Measurements from ENCODE around the gene KIF27. TPM values are rescaled to one million over a fixed set of nuclear protein-coding genes. Genes with fewer than 3 reads are reported as not detected.
"Not testable (repeated sequence)": the region's sequence is repeated elsewhere in the genome, so short reads cannot be mapped to it uniquely, and the experiment has no call there.

Gene KIF27
- polyA plus RNA-seq, 2 donors: 0.76 to 1.2 TPM

DNA sequence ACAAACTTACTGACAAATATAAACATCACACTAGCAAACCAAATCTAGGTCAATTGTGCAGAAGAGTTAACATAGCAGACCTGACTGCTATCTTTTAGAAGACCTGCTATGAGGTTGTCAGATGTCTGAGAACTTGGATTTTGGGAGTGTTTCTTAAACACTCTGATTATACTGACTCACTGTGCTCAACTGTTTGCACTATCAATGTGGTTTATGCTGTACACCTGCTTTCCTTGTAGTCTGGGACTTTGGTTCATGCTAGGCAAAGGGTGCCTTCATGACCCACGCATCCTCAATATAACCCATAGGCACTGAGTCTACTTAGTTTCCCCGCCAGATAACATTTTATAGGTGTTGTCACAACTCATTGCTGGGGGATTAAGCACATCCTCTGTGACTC, 26.9 kb downstream of the KIF27 start:
- not testable (repeated sequence) for H3K4me3 ChIP-seq (ENCODE audit: low read depth in 1 of 2, low read length in 2 of 2); H3K9me3 ChIP-seq (ENCODE audit: control insufficient read depth in 2 of 2, insufficient read depth in 1 of 2, low read depth in 1 of 2, low read length in 1 of 2); H3K36me3 ChIP-seq (ENCODE audit: control insufficient read depth in 2 of 2, insufficient read depth in 2 of 2, low read length in 1 of 2); H3K4me1 ChIP-seq (ENCODE audit: control insufficient read depth in 2 of 2, insufficient read depth in 2 of 2, low read length in 1 of 2); H3K27ac ChIP-seq (ENCODE audit: low read depth in 2 of 2, low read length in 1 of 2); H3K27me3 ChIP-seq (ENCODE audit: control insufficient read depth in 1 of 2, insufficient read depth in 2 of 2, low read length in 2 of 2)
- WGBS, 2 donors: 85 to 98% methylated on average over 2 of the region's 2 CpGs

DNA sequence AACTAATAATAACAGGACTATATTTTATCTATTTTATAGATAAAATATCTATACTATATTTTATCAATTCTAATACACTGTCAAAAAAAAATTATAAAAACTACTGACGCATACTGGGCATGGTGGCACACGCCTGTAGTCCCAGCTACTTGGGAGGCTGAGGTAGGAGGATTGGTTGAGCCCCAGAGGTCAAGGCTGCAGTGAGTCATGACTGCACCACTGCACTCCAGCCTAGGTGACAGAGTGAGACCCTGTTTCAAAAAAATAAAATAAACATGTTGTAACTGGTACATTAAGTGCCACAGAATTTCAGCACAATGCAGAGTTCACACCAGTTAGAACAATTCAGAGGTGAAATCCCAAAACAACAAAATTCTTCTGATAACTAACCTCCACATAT, 34.7 kb downstream of the KIF27 start:
- not testable (repeated sequence) for H3K36me3 ChIP-seq (ENCODE audit: control insufficient read depth in 2 of 2, insufficient read depth in 2 of 2, low read length in 1 of 2); H3K9me3 ChIP-seq (ENCODE audit: control insufficient read depth in 2 of 2, insufficient read depth in 1 of 2, low read depth in 1 of 2, low read length in 1 of 2)
- WGBS, 2 donors: 97 to 98% methylated on average over 2 of the region's 2 CpGs

DNA sequence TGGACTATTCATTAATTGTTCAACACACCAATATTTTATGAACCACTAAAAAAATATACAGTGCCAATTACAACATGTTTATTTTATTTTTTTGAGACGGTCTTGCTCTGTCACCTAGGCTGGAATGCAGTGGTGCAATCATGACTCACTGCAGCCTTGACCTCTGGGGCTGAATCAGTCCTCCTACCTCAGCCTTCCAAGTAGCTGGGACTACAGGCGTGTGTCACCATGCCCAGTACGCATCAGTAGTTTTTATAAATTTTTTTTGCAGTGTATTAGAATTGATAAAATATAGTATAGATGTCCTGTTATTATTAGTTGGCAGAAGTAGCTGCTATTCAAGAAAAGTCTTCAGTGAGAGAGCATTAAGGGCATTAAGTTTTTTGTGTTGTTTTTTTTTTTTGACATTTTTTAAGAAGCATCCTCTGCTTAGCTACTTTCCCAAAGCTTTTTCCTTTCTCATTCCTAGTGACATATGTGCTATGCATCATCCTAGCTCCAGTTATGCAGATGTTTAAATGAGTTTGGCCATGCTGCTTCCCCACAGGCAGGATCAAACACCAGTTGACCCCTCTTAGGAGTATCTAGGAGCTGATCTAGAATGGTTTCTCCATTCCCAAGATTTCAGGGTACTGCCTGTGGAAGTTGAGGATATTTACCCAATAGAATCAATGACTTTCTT, 35.5 kb downstream of the KIF27 start:
- WGBS, 2 donors: 59 to 65% methylated on average over 3 of the region's 3 CpGs
- H3K4me3 ChIP-seq (ENCODE audit: low read depth in 1 of 2, low read length in 2 of 2); H3K36me3 ChIP-seq (ENCODE audit: control insufficient read depth in 2 of 2, insufficient read depth in 2 of 2, low read length in 1 of 2): not testable (repeated sequence)

More for the DNA sequence above, 34.7 kb downstream of the KIF27 start:
- H3K27ac ChIP-seq (ENCODE audit: low read depth in 2 of 2, low read length in 1 of 2); H3K4me3 ChIP-seq (ENCODE audit: low read depth in 1 of 2, low read length in 2 of 2); H3K27me3 ChIP-seq (ENCODE audit: control insufficient read depth in 1 of 2, insufficient read depth in 2 of 2, low read length in 2 of 2); H3K4me1 ChIP-seq (ENCODE audit: control insufficient read depth in 2 of 2, insufficient read depth in 2 of 2, low read length in 1 of 2): not testable (repeated sequence)

DNA sequence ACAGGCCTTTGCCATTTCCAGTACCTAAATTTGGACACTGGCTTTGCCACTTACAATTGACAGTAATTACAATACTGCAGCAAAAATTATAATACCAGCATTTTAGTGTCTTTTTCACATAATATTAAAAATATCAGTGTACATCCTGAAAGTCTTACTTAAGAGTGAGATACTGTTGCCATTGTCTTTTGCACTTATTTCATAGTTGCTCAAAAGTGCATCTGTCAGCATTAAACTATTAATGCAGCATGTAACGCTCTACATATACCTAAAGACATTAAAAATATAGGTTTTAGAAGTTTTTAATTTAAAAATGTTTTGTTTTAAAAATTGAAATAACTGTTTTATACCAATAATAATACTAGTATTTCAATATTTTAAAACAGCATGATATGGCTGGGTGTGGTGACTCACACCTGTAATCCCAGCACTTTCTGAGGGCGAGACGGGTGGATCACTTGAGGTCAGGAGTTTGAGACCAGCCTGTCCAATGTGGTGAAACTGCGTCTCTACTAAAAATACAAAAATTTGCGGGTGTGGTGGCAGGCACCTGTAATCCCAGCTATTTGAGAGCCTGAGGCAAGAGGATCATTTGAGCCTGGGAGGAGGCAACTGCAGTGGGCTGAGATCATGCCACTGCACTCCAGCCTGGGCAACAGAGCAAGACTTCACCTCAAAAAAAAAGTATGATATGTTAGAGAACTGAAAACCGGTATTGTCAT, 39.4 kb downstream of the KIF27 start:
- H3K36me3 ChIP-seq (ENCODE audit: control insufficient read depth in 2 of 2, insufficient read depth in 2 of 2, low read length in 1 of 2); H3K27me3 ChIP-seq (ENCODE audit: control insufficient read depth in 1 of 2, insufficient read depth in 2 of 2, low read length in 2 of 2); H3K4me1 ChIP-seq (ENCODE audit: control insufficient read depth in 2 of 2, insufficient read depth in 2 of 2, low read length in 1 of 2); H3K4me3 ChIP-seq (ENCODE audit: low read depth in 1 of 2, low read length in 2 of 2); H3K27ac ChIP-seq (ENCODE audit: low read depth in 2 of 2, low read length in 1 of 2); H3K9me3 ChIP-seq (ENCODE audit: control insufficient read depth in 2 of 2, insufficient read depth in 1 of 2, low read depth in 1 of 2, low read length in 1 of 2): not testable (repeated sequence)
- 84 to 89% methylated on average over 6 of the region's 6 CpGs for WGBS, 2 donors

More for the DNA sequence above, 35.5 kb downstream of the KIF27 start:
- H3K27ac ChIP-seq (ENCODE audit: low read depth in 2 of 2, low read length in 1 of 2); H3K9me3 ChIP-seq (ENCODE audit: control insufficient read depth in 2 of 2, insufficient read depth in 1 of 2, low read depth in 1 of 2, low read length in 1 of 2); H3K4me1 ChIP-seq (ENCODE audit: control insufficient read depth in 2 of 2, insufficient read depth in 2 of 2, low read length in 1 of 2); H3K27me3 ChIP-seq (ENCODE audit: control insufficient read depth in 1 of 2, insufficient read depth in 2 of 2, low read length in 2 of 2): not testable (repeated sequence)

DNA sequence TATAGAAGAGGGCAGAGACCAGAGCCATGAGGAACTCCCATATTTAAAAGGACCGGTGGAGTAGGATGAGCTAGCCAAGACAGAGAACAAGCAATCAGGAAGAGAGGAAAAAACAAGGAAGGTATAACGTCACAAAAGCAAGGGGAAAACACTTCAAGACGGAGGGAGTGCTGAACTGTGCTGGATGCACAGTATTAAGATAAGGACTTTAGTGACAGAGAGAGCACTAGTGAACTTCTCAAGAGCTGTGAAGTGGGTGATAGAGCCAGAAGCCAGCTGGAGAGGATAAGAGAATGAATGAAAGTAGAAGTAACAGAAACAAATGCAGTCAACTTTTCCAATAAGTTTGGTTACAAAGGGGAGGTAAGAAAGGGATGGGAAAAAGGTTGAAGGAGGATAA, 45.7 kb downstream of the KIF27 start:
- H3K4me1 ChIP-seq (ENCODE audit: control insufficient read depth in 2 of 2, insufficient read depth in 2 of 2, low read length in 1 of 2); H3K4me3 ChIP-seq (ENCODE audit: low read depth in 1 of 2, low read length in 2 of 2); H3K36me3 ChIP-seq (ENCODE audit: control insufficient read depth in 2 of 2, insufficient read depth in 2 of 2, low read length in 1 of 2); H3K27ac ChIP-seq (ENCODE audit: low read depth in 2 of 2, low read length in 1 of 2); H3K9me3 ChIP-seq (ENCODE audit: control insufficient read depth in 2 of 2, insufficient read depth in 1 of 2, low read depth in 1 of 2, low read length in 1 of 2); H3K27me3 ChIP-seq (ENCODE audit: control insufficient read depth in 1 of 2, insufficient read depth in 2 of 2, low read length in 2 of 2): not testable (repeated sequence)
- WGBS, 2 donors: 94 to 97% methylated on average over 3 of the region's 3 CpGs

DNA sequence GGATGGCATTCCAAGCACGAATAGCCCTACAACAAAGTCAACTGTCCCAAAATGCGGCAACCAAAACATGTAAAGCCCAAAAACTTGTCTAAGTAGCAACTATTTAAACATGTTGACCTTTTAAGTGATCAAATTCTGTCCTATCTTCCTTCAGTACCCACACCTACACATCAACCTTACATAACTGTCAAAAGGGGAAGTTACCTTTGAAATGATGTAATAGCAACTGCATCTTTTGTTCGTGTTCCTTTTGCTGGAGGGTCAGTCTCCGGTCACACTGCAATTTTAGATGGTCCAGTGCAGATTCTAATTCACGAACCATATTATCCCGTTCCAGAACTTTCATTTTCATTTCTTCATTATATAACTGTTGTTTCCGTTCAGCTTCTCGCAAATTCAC, 71.3 kb downstream of the KIF27 start:
- WGBS, 2 donors: 94% methylated on average over 8 of the region's 8 CpGs
- not testable (repeated sequence) for H3K36me3 ChIP-seq (ENCODE audit: control insufficient read depth in 2 of 2, insufficient read depth in 2 of 2, low read length in 1 of 2); H3K27ac ChIP-seq (ENCODE audit: low read depth in 2 of 2, low read length in 1 of 2); H3K9me3 ChIP-seq (ENCODE audit: control insufficient read depth in 2 of 2, insufficient read depth in 1 of 2, low read depth in 1 of 2, low read length in 1 of 2); H3K4me3 ChIP-seq (ENCODE audit: low read depth in 1 of 2, low read length in 2 of 2); H3K27me3 ChIP-seq (ENCODE audit: control insufficient read depth in 1 of 2, insufficient read depth in 2 of 2, low read length in 2 of 2); H3K4me1 ChIP-seq (ENCODE audit: control insufficient read depth in 2 of 2, insufficient read depth in 2 of 2, low read length in 1 of 2)

DNA sequence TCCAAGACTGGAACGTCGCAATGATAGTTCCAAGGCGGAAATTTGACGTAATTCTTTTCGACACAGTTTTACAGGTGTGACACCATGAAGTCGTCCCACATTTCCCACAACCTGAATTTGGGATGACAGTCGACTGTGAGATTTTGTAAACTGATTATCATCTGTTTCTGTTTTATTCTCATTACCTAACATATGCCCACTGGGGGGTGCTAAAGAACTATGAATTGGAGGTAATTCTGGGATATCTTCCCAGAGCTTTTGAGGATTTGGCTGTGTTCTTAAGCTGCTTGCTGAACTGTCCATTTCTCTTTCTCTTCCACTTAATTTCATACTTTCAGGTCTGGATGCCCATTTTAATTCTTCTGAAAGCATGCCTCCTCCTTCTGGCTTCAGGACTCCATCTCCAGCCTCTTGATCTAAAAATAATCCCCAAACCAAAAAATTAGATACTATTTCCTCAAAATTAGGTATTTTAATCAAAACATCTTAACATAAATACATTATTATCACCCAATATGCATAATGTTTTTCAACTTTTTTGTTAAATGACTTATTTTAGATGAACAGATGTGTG, 84.1 kb downstream of the KIF27 start:
- not testable (repeated sequence) for H3K9me3 ChIP-seq (ENCODE audit: control insufficient read depth in 2 of 2, insufficient read depth in 1 of 2, low read depth in 1 of 2, low read length in 1 of 2); H3K27me3 ChIP-seq (ENCODE audit: control insufficient read depth in 1 of 2, insufficient read depth in 2 of 2, low read length in 2 of 2); H3K27ac ChIP-seq (ENCODE audit: low read depth in 2 of 2, low read length in 1 of 2); H3K4me3 ChIP-seq (ENCODE audit: low read depth in 1 of 2, low read length in 2 of 2); H3K36me3 ChIP-seq (ENCODE audit: control insufficient read depth in 2 of 2, insufficient read depth in 2 of 2, low read length in 1 of 2); H3K4me1 ChIP-seq (ENCODE audit: control insufficient read depth in 2 of 2, insufficient read depth in 2 of 2, low read length in 1 of 2)
- WGBS, 2 donors: 69 to 73% methylated on average over 5 to 7 of the region's 7 CpGs

DNA sequence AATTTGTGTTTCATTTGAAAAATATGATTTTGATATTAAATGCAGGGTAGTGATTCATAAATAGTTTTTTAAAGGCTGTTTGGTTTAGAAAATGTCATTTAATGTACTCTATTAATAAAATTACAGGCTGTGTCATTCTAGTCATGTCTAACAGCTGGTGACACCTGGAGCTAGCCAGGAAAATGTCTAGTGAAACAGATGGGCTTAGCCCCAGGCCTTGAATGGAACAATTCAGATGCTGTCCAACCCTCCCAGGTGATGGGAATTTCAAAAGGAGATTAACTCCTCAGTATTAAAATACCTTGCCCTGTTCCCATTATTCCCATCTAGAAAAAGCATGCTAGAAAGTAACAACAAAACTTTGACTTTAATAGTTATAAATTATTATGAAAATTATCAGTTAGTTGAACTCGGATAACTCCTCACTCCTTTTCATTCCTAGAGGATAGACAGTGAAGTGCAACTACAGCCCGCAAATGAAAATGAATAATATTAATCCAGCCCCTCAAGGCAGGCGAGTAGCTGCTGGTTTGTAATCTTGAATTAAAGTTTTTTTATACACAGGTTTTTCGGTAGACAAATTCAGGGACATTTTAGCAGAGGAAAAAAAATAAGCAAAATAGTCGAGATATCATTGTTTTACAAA, 90.7 kb downstream of the KIF27 start:
- not testable (repeated sequence) for H3K4me3 ChIP-seq (ENCODE audit: low read depth in 1 of 2, low read length in 2 of 2); H3K27ac ChIP-seq (ENCODE audit: low read depth in 2 of 2, low read length in 1 of 2); H3K27me3 ChIP-seq (ENCODE audit: control insufficient read depth in 1 of 2, insufficient read depth in 2 of 2, low read length in 2 of 2); H3K4me1 ChIP-seq (ENCODE audit: control insufficient read depth in 2 of 2, insufficient read depth in 2 of 2, low read length in 1 of 2); H3K9me3 ChIP-seq (ENCODE audit: control insufficient read depth in 2 of 2, insufficient read depth in 1 of 2, low read depth in 1 of 2, low read length in 1 of 2); H3K36me3 ChIP-seq (ENCODE audit: control insufficient read depth in 2 of 2, insufficient read depth in 2 of 2, low read length in 1 of 2)
- 44 to 60% methylated on average over 5 of the region's 5 CpGs for WGBS, 2 donors

DNA sequence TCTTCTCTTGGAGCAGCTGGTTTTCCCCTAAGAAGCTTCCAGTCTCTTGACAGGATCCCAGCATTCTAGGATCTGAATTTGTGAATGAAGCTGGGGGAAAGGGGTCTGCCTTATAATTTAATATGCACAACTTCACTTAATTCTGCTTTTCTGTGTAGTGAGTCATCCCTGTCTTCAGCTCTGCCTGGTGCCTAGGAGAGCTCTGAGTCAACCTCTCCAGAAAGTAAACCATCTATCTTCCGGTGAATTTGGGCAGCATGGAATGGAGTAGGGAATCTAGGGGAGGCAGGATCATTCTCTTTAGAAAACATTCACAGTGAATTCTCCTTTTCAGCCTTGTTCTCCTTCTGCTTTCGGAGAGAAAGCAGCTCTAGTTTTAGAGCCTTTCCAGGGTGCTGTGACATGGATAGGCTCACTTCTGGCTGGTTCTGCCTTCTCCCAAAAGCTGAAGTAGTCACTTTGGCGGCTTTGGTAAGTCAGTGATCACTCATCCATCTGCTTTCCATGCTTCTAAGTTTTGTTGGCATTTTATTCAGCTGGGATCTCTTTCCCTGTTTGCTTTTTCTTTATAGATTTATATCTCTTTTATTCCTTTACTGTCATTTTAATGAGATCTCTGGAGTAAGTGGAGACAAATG, 96.1 kb downstream of the KIF27 start:
- not testable (repeated sequence) for H3K27ac ChIP-seq (ENCODE audit: low read depth in 2 of 2, low read length in 1 of 2); H3K27me3 ChIP-seq (ENCODE audit: control insufficient read depth in 1 of 2, insufficient read depth in 2 of 2, low read length in 2 of 2); H3K4me1 ChIP-seq (ENCODE audit: control insufficient read depth in 2 of 2, insufficient read depth in 2 of 2, low read length in 1 of 2); H3K9me3 ChIP-seq (ENCODE audit: control insufficient read depth in 2 of 2, insufficient read depth in 1 of 2, low read depth in 1 of 2, low read length in 1 of 2); H3K4me3 ChIP-seq (ENCODE audit: low read depth in 1 of 2, low read length in 2 of 2); H3K36me3 ChIP-seq (ENCODE audit: control insufficient read depth in 2 of 2, insufficient read depth in 2 of 2, low read length in 1 of 2)
- WGBS, 2 donors: 84 to 89% methylated on average over 3 of the region's 3 CpGs
